Endothelial cell (in vitro differentiated cells): ENCODE measurements around the gene CRMP1. TPM values are rescaled to one million over a fixed set of nuclear protein-coding genes. Genes with fewer than 3 reads are reported as not detected.
"Not testable (repeated sequence)": the region's sequence is repeated elsewhere in the genome, so short reads cannot be mapped to it uniquely, and the experiment has no call there.

ENCODE experiments used
- DNase-seq: peaks from one replicate; pipeline ENCODE4 v3.0.0; 2021; ENCODE audit warnings: low spot score
- H3K27ac Mint-ChIP-seq: one replicate; pipeline ENCODE4 v1.8.0; 2021; ENCODE audit warnings: mixed read lengths, inconsistent platforms; ENCODE audit not compliant: unreplicated experiment
- H3K27me3 Mint-ChIP-seq: one replicate; pipeline ENCODE4 v1.8.0; 2021; ENCODE audit warnings: mild to moderate bottlenecking, moderate library complexity, mixed read lengths, inconsistent platforms; ENCODE audit not compliant: unreplicated experiment
- H3K36me3 Mint-ChIP-seq: one replicate; pipeline ENCODE4 v1.8.0; 2021; ENCODE audit warnings: mild to moderate bottlenecking, low read depth, mixed read lengths, inconsistent platforms; ENCODE audit not compliant: unreplicated experiment
- H3K4me1 Mint-ChIP-seq: one replicate; pipeline ENCODE4 v1.8.0; 2021; ENCODE audit warnings: mild to moderate bottlenecking, mixed read lengths, inconsistent platforms; ENCODE audit not compliant: unreplicated experiment
- H3K4me3 Mint-ChIP-seq: one replicate; pipeline ENCODE4 v1.8.0; 2021; ENCODE audit warnings: mild to moderate bottlenecking, mixed read lengths, inconsistent platforms; ENCODE audit not compliant: unreplicated experiment
- H3K9me3 Mint-ChIP-seq: one replicate; pipeline ENCODE4 v1.8.0; 2021; ENCODE audit warnings: mixed read lengths, inconsistent platforms; ENCODE audit not compliant: unreplicated experiment
- CTCF ChIP-seq: fragments of 200-600 bp; sonication (generic); IDR thresholded peaks from one replicate; pipeline ENCODE4 v1.5.0; 2021; ENCODE audit warnings: antibody characterized with exemption; ENCODE audit not compliant: unreplicated experiment
- total RNA-seq: library from RNA; stranded (reverse); fragmentation: NEBNext Ultra II Directional; extraction: Animal tissue kit (Norgen Biotek cat#: 25700); gene quantifications from one replicate; pipeline ENCODE4 v1.2.1, GENCODE V29; 2021; ENCODE audit not compliant: unreplicated experiment

CRMP1 gene
- total RNA-seq, 1 donor from 2014 or later = 71.2 TPM

GRCh38 chr4:5863461-5864113 is 29.3 kb downstream of the CRMP1 start:
- no peaks in the 10 kb centered on the region for H3K9me3 Mint-ChIP-seq
- DNase-seq = no peak
- peaks cover 5% of the 10 kb centered on the region for H3K36me3 Mint-ChIP-seq
- no peak overlapping the region for H3K4me3 Mint-ChIP-seq
- no peak overlapping the region for H3K27ac Mint-ChIP-seq
- H3K4me1 Mint-ChIP-seq = peaks cover 32% of the 10 kb centered on the region
- no peak for TF ChIP-seq CTCF
- H3K27me3 Mint-ChIP-seq = no peaks in the 10 kb centered on the region

GRCh38 chr4:5858020-5858769 is 34.7 kb downstream of the CRMP1 start:
- Mint-ChIP-seq H3K36me3 (peaks cover 5% of the 10 kb centered on the region), H3K27me3 (no peaks in the 10 kb centered on the region), H3K27ac (no peak overlapping the region), H3K4me3 (no peak overlapping the region), H3K4me1 (peaks cover 2% of the 10 kb centered on the region), H3K9me3 (no peaks in the 10 kb centered on the region)
- no peak for DNase-seq
- TF ChIP-seq CTCF = no peak

GRCh38 chr4:5857199-5857598 is 35.7 kb downstream of the CRMP1 start:
- TF ChIP-seq CTCF = no peak
- no peak for DNase-seq
- H3K36me3 Mint-ChIP-seq = peaks cover 5% of the 10 kb centered on the region
- no peak overlapping the region for H3K4me3 Mint-ChIP-seq
- H3K9me3 Mint-ChIP-seq = no peaks in the 10 kb centered on the region
- H3K4me1 Mint-ChIP-seq = no peaks in the 10 kb centered on the region
- H3K27me3 Mint-ChIP-seq = no peaks in the 10 kb centered on the region
- H3K27ac Mint-ChIP-seq = no peak overlapping the region

- DNase-seq, H3K27ac Mint-ChIP-seq, H3K4me3 Mint-ChIP-seq, H3K4me1 Mint-ChIP-seq, H3K27me3 Mint-ChIP-seq, H3K9me3 Mint-ChIP-seq, H3K36me3 Mint-ChIP-seq: not testable (repeated sequence)
These were observed 36.5 kb downstream of the CRMP1 start for GRCh38 chr4:5856362-5856761.

- Mint-ChIP-seq H3K4me3 (no peak overlapping the region), H3K27me3 (peaks cover 2% of the 10 kb centered on the region), H3K27ac (no peak overlapping the region), H3K36me3 (peaks cover 12% of the 10 kb centered on the region), H3K9me3 (no peaks in the 10 kb centered on the region), H3K4me1 (no peaks in the 10 kb centered on the region)
- no peak for TF ChIP-seq CTCF
- DNase-seq = no peak
These were observed 38.0 kb downstream of the CRMP1 start for GRCh38 chr4:5854929-5855328.
